ENCODE results near the gene TRPM7.

TRPM7 gene

DNA sequence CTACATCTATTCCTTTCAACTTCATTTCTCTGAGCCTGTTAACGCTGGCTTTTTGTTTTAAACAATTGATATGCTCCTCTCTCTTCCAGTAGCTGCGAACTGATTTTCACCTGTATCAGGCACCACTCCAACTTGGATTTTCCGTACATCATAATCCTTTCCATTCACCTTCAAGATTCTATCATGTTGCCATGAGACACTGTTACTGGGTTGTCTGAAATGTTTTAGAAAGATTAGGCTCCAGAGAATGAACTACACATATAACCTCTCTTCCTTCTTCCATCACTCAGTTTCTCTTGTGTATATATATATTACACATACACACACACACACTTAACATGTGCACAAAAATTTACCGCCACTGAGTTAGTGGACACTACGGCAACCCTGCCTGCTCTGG is 140.0 kb downstream of the TRPM7 start, which contains the start of gene USP50:
Gene USP50, minus strand, starts transcription at position 101 of the 400 bp plus-strand sequence. CDS start 141 bp downstream, outside the sequence.
- DNase-seq (no peak), ATAC-seq (ENCODE audit: insufficient read depth, low read depth) (no peak)
- H2AFZ ChIP-seq (ENCODE audit: low read depth, low read length), result no peak within 1 kb of the TSS
- no peak within 1 kb of the TSS for H3K4me3 ChIP-seq (ENCODE audit: low read depth in 1 of 2, low read length in 2 of 2)
- no peak within 1 kb of the TSS for H3K4me2 ChIP-seq (ENCODE audit: insufficient read depth, low read length)
- no peak within 1 kb of the TSS for H3K27ac ChIP-seq (ENCODE audit: low read length)
- no peaks in the 10 kb centered on the region for H3K79me2 ChIP-seq (ENCODE audit: insufficient read depth, low read length)
- H4K20me1 ChIP-seq (ENCODE audit: insufficient read depth, low read length), result no peaks in the 10 kb centered on the region
- H3K4me1 ChIP-seq (ENCODE audit: insufficient read depth, low read length), result no peaks in the 10 kb centered on the region
- H3K27me3 ChIP-seq (ENCODE audit: insufficient read depth, low read length, poor library complexity), result no peaks in the 10 kb centered on the region
- H3K9ac ChIP-seq (ENCODE audit: low read depth, low read length), result no peak within 1 kb of the TSS
- no peak for TF ChIP-seq EZH2 (IDR thresholded peaks at IDR 0.05; ENCODE audit: borderline replicate concordance, low read depth, low read length, severe bottlenecking)
- TF ChIP-seq, protein P1, sequence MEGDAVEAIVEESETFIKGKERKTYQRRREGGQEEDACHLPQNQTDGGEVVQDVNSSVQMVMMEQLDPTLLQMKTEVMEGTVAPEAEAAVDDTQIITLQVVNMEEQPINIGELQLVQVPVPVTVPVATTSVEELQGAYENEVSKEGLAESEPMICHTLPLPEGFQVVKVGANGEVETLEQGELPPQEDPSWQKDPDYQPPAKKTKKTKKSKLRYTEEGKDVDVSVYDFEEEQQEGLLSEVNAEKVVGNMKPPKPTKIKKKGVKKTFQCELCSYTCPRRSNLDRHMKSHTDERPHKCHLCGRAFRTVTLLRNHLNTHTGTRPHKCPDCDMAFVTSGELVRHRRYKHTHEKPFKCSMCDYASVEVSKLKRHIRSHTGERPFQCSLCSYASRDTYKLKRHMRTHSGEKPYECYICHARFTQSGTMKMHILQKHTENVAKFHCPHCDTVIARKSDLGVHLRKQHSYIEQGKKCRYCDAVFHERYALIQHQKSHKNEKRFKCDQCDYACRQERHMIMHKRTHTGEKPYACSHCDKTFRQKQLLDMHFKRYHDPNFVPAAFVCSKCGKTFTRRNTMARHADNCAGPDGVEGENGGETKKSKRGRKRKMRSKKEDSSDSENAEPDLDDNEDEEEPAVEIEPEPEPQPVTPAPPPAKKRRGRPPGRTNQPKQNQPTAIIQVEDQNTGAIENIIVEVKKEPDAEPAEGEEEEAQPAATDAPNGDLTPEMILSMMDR (IDR thresholded peaks at IDR 0.05; ENCODE audit: borderline replicate concordance, extremely low read depth, low read length, poor library complexity, severe bottlenecking), result no peak
- H3K36me3 ChIP-seq (ENCODE audit: insufficient read depth, low read length), result no peaks in the 10 kb centered on the region
- no peaks in the 10 kb centered on the region for H3K9me3 ChIP-seq (ENCODE audit: insufficient read depth, low read length, severe bottlenecking)

DNA sequence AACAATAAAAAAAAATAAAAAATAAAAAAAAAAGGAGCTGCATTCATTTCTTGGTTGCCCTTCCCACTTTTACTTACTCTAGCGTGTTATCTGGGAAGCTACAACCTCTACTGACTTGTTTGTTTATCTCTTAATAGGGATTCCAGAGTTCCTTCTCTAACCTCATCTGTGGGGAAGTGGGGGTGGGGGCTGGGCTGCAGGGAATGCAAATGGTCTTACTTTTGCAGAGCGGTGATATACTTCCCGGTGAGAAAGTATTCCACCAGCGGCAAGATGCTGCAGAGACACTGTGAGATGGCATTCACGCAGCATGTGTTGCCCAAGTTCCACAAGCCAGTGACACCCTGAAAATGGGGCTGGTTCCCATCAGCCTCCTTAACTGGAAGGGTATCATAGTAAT is 142.2 kb downstream of the TRPM7 start:
- H4K20me1 ChIP-seq (ENCODE audit: insufficient read depth, low read length), result no peaks in the 10 kb centered on the region
- H3K4me3 ChIP-seq (ENCODE audit: low read depth in 1 of 2, low read length in 2 of 2), result no peak overlapping the region
- H3K36me3 ChIP-seq (ENCODE audit: insufficient read depth, low read length), result no peaks in the 10 kb centered on the region
- no peaks in the 10 kb centered on the region for H3K27me3 ChIP-seq (ENCODE audit: insufficient read depth, low read length, poor library complexity)
- no peaks in the 10 kb centered on the region for H3K4me1 ChIP-seq (ENCODE audit: insufficient read depth, low read length)
- no peak for TF ChIP-seq EZH2 (IDR thresholded peaks at IDR 0.05; ENCODE audit: borderline replicate concordance, low read depth, low read length, severe bottlenecking)
- TF ChIP-seq, protein P1 (IDR thresholded peaks at IDR 0.05; ENCODE audit: borderline replicate concordance, extremely low read depth, low read length, poor library complexity, severe bottlenecking), result no peak
- no peaks in the 10 kb centered on the region for H3K9me3 ChIP-seq (ENCODE audit: insufficient read depth, low read length, severe bottlenecking)
- no peak overlapping the region for H2AFZ ChIP-seq (ENCODE audit: low read depth, low read length)
- H3K9ac ChIP-seq (ENCODE audit: low read depth, low read length), result no peak overlapping the region
- H3K4me2 ChIP-seq (ENCODE audit: insufficient read depth, low read length), result no peak overlapping the region
- H3K27ac ChIP-seq (ENCODE audit: low read length), result no peak overlapping the region
- H3K79me2 ChIP-seq (ENCODE audit: insufficient read depth, low read length), result no peaks in the 10 kb centered on the region
- ATAC-seq (ENCODE audit: insufficient read depth, low read depth), result no peak
- no peak for DNase-seq

DNA sequence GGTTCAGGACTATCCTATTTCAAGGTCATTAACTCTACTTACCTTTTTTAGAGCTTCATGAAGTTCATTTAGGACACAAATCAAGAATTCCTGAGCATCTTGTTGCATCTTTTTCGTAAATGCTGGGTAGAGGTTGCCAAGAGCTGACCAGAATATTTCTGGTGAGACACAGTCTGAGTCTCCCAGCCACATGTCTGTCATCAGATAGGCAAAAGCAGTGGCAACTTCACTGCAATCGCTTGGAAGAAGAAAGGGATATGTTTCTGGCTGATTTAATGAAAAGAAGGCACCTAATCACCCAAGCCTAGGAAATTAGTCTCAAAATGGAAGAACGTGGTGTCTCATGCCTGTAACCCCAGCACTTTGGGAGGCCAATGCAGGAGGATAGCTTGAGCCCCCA is 143.0 kb downstream of the TRPM7 start:
- Histone ChIP-seq H3K9me3 (ENCODE audit: insufficient read depth, low read length, severe bottlenecking) (no peaks in the 10 kb centered on the region), H3K4me3 (ENCODE audit: low read depth in 1 of 2, low read length in 2 of 2) (no peak overlapping the region), H3K79me2 (ENCODE audit: insufficient read depth, low read length) (no peaks in the 10 kb centered on the region), H3K4me2 (ENCODE audit: insufficient read depth, low read length) (no peak overlapping the region), H3K27ac (ENCODE audit: low read length) (no peak overlapping the region), H3K4me1 (ENCODE audit: insufficient read depth, low read length) (no peaks in the 10 kb centered on the region), H4K20me1 (ENCODE audit: insufficient read depth, low read length) (no peaks in the 10 kb centered on the region), H3K9ac (ENCODE audit: low read depth, low read length) (no peak overlapping the region), H3K27me3 (ENCODE audit: insufficient read depth, low read length, poor library complexity) (no peaks in the 10 kb centered on the region), H3K36me3 (ENCODE audit: insufficient read depth, low read length) (no peaks in the 10 kb centered on the region), H2AFZ (ENCODE audit: low read depth, low read length) (no peak overlapping the region)
- DNase-seq, result no peak
- TF ChIP-seq, protein P1 (IDR thresholded peaks at IDR 0.05; ENCODE audit: borderline replicate concordance, extremely low read depth, low read length, poor library complexity, severe bottlenecking), result no peak
- TF ChIP-seq EZH2 (IDR thresholded peaks at IDR 0.05; ENCODE audit: borderline replicate concordance, low read depth, low read length, severe bottlenecking), result no peak
- no peak for ATAC-seq (ENCODE audit: insufficient read depth, low read depth)

DNA sequence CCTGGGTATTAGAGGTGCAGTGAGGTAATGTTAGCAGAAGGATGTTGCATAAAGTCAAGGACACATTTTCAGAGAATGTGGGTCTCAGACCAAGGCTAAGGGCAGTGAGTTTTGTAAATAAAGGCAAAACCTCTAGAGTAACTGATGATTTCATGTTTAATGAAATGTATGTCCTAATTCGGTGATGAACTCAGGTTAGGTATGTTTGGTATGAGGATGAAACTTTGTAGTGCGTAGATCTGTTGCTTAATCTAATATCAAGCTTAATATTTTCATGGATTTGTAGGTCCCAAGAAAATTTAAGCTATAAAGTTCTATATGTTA is 143.7 kb downstream of the TRPM7 start:
- no peak for ATAC-seq (ENCODE audit: insufficient read depth, low read depth)
- no peaks in the 10 kb centered on the region for H4K20me1 ChIP-seq (ENCODE audit: insufficient read depth, low read length)

More for the DNA sequence above, 143.7 kb downstream of the TRPM7 start:
- no peak overlapping the region for H3K9ac ChIP-seq (ENCODE audit: low read depth, low read length)
- no peak overlapping the region for H3K4me3 ChIP-seq (ENCODE audit: low read depth in 1 of 2, low read length in 2 of 2)
- no peaks in the 10 kb centered on the region for H3K79me2 ChIP-seq (ENCODE audit: insufficient read depth, low read length)
- no peaks in the 10 kb centered on the region for H3K9me3 ChIP-seq (ENCODE audit: insufficient read depth, low read length, severe bottlenecking)
- H3K4me1 ChIP-seq (ENCODE audit: insufficient read depth, low read length), result no peaks in the 10 kb centered on the region
- H3K36me3 ChIP-seq (ENCODE audit: insufficient read depth, low read length), result no peaks in the 10 kb centered on the region
- no peak for TF ChIP-seq EZH2 (IDR thresholded peaks at IDR 0.05; ENCODE audit: borderline replicate concordance, low read depth, low read length, severe bottlenecking)
- TF ChIP-seq, protein P1 (IDR thresholded peaks at IDR 0.05; ENCODE audit: borderline replicate concordance, extremely low read depth, low read length, poor library complexity, severe bottlenecking), result no peak
- no peak overlapping the region for H2AFZ ChIP-seq (ENCODE audit: low read depth, low read length)
- DNase-seq, result no peak
- H3K27me3 ChIP-seq (ENCODE audit: insufficient read depth, low read length, poor library complexity), result no peaks in the 10 kb centered on the region
- no peak overlapping the region for H3K27ac ChIP-seq (ENCODE audit: low read length)
- H3K4me2 ChIP-seq (ENCODE audit: insufficient read depth, low read length), result no peak overlapping the region
